ENCODE measurements around the gene NAPEPLD. TPM values are rescaled to one million over a fixed set of nuclear protein-coding genes. Genes with fewer than 3 reads are reported as not detected.
A peak's percentile ranks its signal among the peaks of the same experiment; 100 is the strongest.
"Not testable (repeated sequence)": the region's sequence is repeated elsewhere in the genome, so short reads cannot be mapped to it uniquely, and the experiment has no call there.

NAPEPLD gene
- total RNA-seq, 2 donors from 2014 or later, result 10.7 to 27.7 TPM

DNA sequence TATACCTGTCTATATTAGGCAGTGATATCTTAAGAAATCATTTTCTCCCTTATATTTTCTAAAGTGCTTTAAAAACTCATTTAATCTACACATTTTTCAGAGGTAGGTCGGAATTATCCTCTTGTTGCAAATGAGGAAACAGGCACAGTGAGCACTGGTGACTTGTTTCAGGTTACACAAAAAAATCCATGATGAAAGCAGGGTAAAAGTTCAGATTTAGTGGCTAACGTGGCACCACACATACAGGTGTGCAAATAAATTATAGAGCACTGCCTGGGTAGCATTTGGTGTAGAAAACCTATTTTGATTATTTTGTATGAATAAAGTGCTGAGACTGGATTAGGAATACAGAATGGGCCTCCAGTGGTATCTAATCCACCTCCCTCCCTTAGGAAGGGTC lies 47.4 kb downstream of the NAPEPLD start:
- Histone ChIP-seq H3K36me3 (peaks cover 7% of the 10 kb centered on the region), H3K4me1 (ENCODE audit: control insufficient read depth in 1 of 2, low read depth in 2 of 2) (no peaks in the 10 kb centered on the region)
- ATAC-seq (ENCODE audit: insufficient number of reproducible peaks, low FRiP score, low read depth), result no peak

DNA sequence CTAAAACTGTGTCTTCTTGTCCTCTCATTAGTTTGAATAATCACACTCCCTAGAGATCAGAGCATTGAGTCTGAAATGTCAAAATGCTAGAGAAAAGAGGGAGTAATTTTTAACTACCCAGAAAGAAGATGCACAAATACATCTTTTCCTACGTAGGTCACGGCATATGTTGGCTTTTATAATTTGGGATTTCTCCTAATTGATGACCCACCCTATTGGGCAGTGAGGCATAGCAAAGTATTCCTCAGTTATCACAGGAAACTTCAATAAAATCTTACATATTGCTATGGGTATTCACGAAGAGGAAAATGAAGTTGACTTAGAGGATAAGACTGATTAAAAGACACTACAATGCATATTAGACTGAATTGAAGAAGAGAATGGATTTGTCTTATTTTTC lies 48.6 kb downstream of the NAPEPLD start:
- H3K27ac ChIP-seq, result no peak overlapping the region
- H3K36me3 ChIP-seq, result peaks cover 10% of the 10 kb centered on the region
- TF ChIP-seq, protein P1, sequence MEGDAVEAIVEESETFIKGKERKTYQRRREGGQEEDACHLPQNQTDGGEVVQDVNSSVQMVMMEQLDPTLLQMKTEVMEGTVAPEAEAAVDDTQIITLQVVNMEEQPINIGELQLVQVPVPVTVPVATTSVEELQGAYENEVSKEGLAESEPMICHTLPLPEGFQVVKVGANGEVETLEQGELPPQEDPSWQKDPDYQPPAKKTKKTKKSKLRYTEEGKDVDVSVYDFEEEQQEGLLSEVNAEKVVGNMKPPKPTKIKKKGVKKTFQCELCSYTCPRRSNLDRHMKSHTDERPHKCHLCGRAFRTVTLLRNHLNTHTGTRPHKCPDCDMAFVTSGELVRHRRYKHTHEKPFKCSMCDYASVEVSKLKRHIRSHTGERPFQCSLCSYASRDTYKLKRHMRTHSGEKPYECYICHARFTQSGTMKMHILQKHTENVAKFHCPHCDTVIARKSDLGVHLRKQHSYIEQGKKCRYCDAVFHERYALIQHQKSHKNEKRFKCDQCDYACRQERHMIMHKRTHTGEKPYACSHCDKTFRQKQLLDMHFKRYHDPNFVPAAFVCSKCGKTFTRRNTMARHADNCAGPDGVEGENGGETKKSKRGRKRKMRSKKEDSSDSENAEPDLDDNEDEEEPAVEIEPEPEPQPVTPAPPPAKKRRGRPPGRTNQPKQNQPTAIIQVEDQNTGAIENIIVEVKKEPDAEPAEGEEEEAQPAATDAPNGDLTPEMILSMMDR (IDR thresholded peaks at IDR 0.05), result no peak
- H3K4me3 ChIP-seq, result no peak overlapping the region
- H3K27me3 ChIP-seq (replicated peaks; ENCODE audit: insufficient read depth), result no peaks in the 10 kb centered on the region
- DNase-seq (ENCODE audit: low spot score) (no peak), ATAC-seq (ENCODE audit: insufficient number of reproducible peaks, low FRiP score, low read depth) (no peak)
- no peaks in the 10 kb centered on the region for H3K9me3 ChIP-seq
- no peaks in the 10 kb centered on the region for H3K4me1 ChIP-seq (ENCODE audit: control insufficient read depth in 1 of 2, low read depth in 2 of 2)

More for the DNA sequence above, 47.4 kb downstream of the NAPEPLD start:
- DNase-seq (ENCODE audit: low spot score), result no peak
- Histone ChIP-seq H3K4me3 (no peak overlapping the region), H3K27ac (no peak overlapping the region), H3K27me3 (replicated peaks; ENCODE audit: insufficient read depth) (no peaks in the 10 kb centered on the region), H3K9me3 (no peaks in the 10 kb centered on the region)
- TF ChIP-seq, protein P1 (IDR thresholded peaks at IDR 0.05), result no peak

DNA sequence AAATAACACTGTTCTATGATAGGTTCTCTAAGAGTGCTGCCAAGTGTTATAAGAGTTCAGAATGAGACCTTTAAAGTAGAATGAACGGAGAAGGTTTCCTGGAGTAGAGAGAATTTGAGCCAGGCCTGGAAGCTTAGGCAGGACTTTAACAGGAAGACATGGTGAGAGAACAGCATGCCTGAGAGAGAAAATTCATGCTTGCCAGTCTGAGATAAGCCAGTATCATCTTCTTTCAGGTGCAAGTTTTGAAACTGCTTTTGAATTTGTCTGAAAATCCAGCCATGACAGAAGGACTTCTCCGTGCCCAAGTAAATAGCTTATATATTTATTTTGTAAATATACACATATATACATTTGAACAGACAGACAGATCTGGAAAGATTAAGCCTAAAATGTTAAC lies 51.9 kb downstream of the NAPEPLD start:
- Histone ChIP-seq H3K27me3 (replicated peaks; ENCODE audit: insufficient read depth) (no peaks in the 10 kb centered on the region), H3K9me3 (no peaks in the 10 kb centered on the region), H3K4me3 (no peak overlapping the region), H3K36me3 (peaks cover 10% of the 10 kb centered on the region), H3K27ac (no peak overlapping the region), H3K4me1 (ENCODE audit: control insufficient read depth in 1 of 2, low read depth in 2 of 2) (no peaks in the 10 kb centered on the region)
- no peak for ATAC-seq (ENCODE audit: insufficient number of reproducible peaks, low FRiP score, low read depth)
- TF ChIP-seq, protein P1 (IDR thresholded peaks at IDR 0.05), result no peak
- DNase-seq (ENCODE audit: low spot score), result no peak

DNA sequence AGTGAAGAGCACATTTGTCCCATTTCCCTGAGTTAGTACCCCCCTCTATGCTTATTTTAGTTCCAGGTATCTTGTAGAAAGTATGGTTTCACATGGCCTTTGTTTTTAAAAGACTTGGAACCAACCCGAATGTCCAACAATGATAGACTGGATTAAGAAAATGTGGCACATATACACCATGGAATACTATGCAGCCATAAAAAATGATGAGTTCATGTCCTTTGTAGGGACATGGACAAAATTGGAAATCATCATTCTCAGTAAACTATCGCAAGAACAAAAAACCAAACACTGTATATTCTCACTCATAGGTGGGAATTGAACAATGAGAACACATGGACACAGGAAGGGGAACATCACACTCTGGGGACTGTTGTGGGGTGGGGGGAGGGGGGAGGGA lies 53.3 kb downstream of the NAPEPLD start:
- H3K4me1 ChIP-seq (ENCODE audit: control insufficient read depth in 1 of 2, low read depth in 2 of 2); H3K9me3 ChIP-seq; H3K27me3 ChIP-seq (replicated peaks; ENCODE audit: insufficient read depth); H3K27ac ChIP-seq; DNase-seq (ENCODE audit: low spot score); H3K4me3 ChIP-seq; ATAC-seq (ENCODE audit: insufficient number of reproducible peaks, low FRiP score, low read depth): not testable (repeated sequence)
- H3K36me3 ChIP-seq, result peaks cover 10% of the 10 kb centered on the region

DNA sequence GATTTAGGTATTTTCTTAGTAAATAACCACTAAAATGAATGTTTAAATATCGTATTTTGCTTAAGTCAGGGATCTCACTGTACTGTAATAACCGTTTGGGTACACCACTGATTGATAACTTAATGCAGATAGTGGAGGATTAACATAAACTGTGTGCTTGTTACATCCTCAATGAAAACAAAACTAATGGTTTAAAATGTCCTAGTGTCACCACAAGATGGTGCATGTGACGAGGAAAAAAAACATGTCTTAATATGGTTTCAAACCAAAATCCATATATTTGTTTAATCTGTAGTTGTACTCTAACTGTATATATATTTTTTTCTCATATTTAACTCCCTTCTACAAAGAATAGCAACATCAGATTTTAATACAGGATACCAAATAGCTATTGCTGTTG lies 54.8 kb downstream of the NAPEPLD start:
- no peaks in the 10 kb centered on the region for H3K4me1 ChIP-seq (ENCODE audit: control insufficient read depth in 1 of 2, low read depth in 2 of 2)

DNA sequence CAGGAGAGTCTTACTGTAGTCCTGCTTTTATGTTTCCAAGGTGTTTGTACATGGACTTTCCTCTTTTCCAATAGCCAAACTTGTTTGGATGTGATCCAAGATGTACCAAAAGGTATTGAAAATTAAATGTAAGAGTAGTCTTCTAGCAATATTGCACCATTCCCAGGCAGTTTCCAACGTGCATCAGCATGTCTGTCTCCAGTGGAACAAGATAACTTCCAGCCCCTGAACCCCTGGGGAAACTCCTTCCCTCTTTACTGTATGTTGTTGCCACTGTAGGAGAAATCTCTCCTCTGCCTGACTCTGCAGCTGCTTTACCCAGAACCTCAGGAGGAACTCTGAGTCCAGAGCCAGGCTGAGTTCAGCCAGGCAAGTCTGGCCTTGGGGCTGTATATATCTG lies 55.5 kb downstream of the NAPEPLD start:
- TF ChIP-seq, protein P1 (IDR thresholded peaks at IDR 0.05), result no peak
- H3K4me3 ChIP-seq, result no peak overlapping the region
- no peak overlapping the region for H3K27ac ChIP-seq
- no peaks in the 10 kb centered on the region for H3K27me3 ChIP-seq (replicated peaks; ENCODE audit: insufficient read depth)
- H3K36me3 ChIP-seq, result peaks cover 10% of the 10 kb centered on the region
- H3K4me1 ChIP-seq (ENCODE audit: control insufficient read depth in 1 of 2, low read depth in 2 of 2), result no peaks in the 10 kb centered on the region
- no peaks in the 10 kb centered on the region for H3K9me3 ChIP-seq
- DNase-seq (ENCODE audit: low spot score), result no peak
- no peak for ATAC-seq (ENCODE audit: insufficient number of reproducible peaks, low FRiP score, low read depth)

More for the DNA sequence above, 54.8 kb downstream of the NAPEPLD start:
- no peaks in the 10 kb centered on the region for H3K9me3 ChIP-seq
- TF ChIP-seq, protein P1 (IDR thresholded peaks at IDR 0.05), result peak; percentile 17
- H3K27me3 ChIP-seq (replicated peaks; ENCODE audit: insufficient read depth), result no peaks in the 10 kb centered on the region
- no peak overlapping the region for H3K27ac ChIP-seq
- H3K36me3 ChIP-seq, result peaks cover 10% of the 10 kb centered on the region
- DNase-seq (ENCODE audit: low spot score), result no peak
- no peak for ATAC-seq (ENCODE audit: insufficient number of reproducible peaks, low FRiP score, low read depth)
- no peak overlapping the region for H3K4me3 ChIP-seq

DNA sequence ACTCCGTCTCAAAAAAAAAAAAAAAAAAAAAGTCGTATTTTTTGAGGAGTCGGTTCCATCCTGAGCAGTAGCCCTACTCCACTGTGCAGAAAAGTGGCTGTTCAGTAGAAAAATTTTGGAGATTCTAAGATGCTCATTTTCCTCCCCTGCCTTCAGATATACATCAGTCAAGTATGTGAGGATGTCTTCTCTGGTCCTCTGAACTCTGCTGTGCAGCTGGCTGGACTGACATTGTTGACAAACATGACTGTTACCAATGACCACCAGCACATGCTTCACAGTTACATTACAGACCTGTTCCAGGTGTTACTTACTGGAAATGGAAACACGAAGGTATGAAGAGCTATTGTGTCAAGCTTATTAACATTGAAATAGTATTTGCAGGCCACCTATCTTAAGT lies 56.6 kb downstream of the NAPEPLD start:
- H3K36me3 ChIP-seq, result peaks cover 10% of the 10 kb centered on the region
- not testable (repeated sequence) for H3K4me1 ChIP-seq (ENCODE audit: control insufficient read depth in 1 of 2, low read depth in 2 of 2)

More for the DNA sequence above, 56.6 kb downstream of the NAPEPLD start:
- not testable (repeated sequence) for H3K27ac ChIP-seq; H3K27me3 ChIP-seq (replicated peaks; ENCODE audit: insufficient read depth); DNase-seq (ENCODE audit: low spot score); H3K4me3 ChIP-seq; H3K9me3 ChIP-seq; ATAC-seq (ENCODE audit: insufficient number of reproducible peaks, low FRiP score, low read depth)
